Stimulated activated CD8-positive, alpha-beta memory T cell treated with anti-CD3 and anti-CD28 coated beads, Interleukin-15, amount 100 ng/mL, for 1 hour (primary cell): ENCODE measurements around the gene TRAPPC2L.

ENCODE experiments used
- DNase-seq: peaks from one replicate; pipeline ENCODE4 v3.0.0-alpha.2; 2020; ENCODE audit warnings: low read depth

The TRAPPC2L gene

DNA sequence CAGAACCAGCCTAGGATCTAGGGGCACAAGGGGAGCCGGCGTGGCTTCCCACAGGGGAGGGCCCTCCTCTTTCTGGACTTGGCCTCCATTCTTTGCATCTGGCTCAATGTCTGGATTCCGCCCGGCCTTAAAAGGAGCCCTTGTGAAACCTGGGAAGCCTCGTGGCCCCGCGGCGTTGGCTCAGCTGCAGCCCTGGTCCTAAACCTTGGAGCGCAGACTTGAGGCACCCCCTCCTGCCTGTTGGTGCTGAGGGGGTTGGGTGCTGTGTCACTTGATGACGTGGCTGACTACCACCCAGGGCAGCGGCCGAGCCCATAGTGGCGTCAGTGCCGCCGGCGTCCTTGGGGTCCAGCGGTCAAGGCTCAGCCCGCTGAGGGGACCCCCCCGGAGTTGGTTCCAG, 4.4 kb downstream of the TRAPPC2L start:
- DNase-seq: no peak

- DNase-seq: no peak
Measured at GRCh38 chr16:88862968-88863367, 6.0 kb downstream of the TRAPPC2L start.

GRCh38 chr16:88863426-88863825, 6.5 kb downstream of the TRAPPC2L start:
- no peak for DNase-seq

GRCh38 chr16:88864099-88864498, 7.2 kb downstream of the TRAPPC2L start:
- DNase-seq: no peak

GRCh38 chr16:88864521-88864920, 7.6 kb downstream of the TRAPPC2L start:
- no peak for DNase-seq

GRCh38 chr16:88865310-88865709, 8.4 kb downstream of the TRAPPC2L start:
- no peak for DNase-seq

DNA sequence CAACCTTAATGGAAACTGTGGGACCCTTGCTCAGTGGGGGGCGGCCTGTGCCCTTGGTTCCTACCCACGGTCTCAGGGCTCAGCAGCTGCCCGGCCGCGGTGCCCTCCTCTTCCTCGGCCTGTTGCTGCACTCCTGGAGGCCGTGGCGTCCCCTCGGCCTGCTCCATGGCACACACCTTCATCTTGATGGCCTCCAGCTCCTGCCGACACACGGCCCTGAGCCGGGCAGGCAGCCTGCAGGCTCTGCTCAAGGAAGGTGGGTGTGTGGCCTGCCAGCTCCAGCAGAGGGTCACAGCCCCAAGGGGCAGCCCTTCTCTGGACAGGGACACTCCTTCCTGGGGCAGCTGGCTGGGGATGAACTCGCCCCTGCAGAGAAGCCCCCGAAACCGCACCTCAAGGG, 8.8 kb downstream of the TRAPPC2L start:
- DNase-seq: no peak

DNA sequence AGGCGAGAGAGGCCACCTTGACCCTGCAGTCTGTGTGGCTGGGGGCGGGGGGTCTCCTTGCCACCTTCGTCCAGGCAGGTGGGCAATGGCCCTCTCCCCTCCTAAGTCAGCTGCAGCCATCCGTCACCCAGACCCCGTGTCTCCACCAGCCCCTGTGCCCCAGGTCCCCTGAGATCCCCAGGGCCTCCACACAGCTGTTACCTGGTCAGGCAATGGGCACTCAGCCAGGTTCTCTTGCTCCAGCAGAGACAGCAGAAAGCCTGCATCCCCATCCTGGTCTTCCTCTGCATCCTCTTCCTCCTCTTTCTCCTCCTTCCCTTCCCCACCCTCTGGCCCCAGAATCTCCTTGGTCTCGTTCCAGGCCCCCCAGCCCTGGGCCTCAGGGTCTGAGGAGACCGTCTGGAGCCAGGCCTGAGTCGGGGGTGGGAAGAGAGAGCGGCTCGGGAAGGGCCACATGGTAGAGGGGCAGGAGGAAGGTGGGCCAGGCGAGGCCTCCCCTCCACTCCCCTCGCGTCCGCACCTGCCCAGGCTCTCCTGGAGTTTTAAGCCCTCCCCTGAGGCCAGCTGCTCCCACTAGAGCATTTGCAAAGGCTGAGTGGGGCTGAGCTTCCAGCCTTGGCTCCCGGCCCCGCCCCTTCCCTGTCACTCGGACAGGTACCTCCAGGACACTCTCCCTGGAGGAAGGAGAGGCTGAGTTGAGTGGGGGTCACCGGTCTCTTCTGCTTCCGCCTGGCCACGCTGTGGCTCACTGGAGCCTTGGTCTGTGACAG, 9.4 kb downstream of the TRAPPC2L start, which contains the start of gene PABPN1L:
TSS of gene PABPN1L (minus strand) at position 510 of the 770 bp plus-strand sequence. CDS start at position 456, 54 bp downstream.
- DNase-seq: no peak

DNA sequence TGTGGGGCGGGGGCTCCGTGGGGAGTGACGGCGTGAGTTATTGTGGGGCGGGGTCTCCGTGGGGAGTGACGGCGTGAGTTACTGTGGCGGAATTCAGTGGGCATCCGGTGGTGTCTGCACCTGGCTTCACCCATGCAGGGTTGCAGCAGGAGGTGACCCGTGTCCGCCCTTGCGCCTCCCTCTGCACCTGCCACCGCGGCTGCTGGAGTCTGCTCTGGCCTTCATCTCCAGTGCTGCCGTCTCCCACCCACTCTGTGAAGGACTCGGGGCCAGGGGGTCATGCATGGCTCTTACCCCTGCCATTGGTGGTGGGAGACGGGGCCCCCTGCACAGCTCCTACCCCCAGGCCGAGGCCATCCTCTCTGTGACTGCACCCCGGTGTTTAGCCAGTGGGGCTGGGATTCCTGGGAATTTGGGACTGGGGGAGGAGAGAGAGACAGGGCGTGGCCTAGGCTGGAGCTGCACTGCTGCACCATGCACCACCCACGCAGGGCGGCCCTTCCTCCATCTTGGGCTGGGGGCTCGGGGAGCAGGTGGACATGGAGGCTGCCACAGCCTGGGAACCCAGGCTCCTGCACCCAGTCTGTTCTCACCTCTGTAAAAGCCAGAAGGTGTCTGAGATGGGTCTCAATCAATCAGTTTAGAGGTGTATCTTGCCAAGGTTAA, 10.8 kb downstream of the TRAPPC2L start:
- DNase-seq: no peak

- DNase-seq: no peak
Measured at GRCh38 chr16:88868974-88869672, 12.2 kb downstream of the TRAPPC2L start.

- DNase-seq: no peak
Measured at GRCh38 chr16:88869673-88869980, 12.7 kb downstream of the TRAPPC2L start.

DNA sequence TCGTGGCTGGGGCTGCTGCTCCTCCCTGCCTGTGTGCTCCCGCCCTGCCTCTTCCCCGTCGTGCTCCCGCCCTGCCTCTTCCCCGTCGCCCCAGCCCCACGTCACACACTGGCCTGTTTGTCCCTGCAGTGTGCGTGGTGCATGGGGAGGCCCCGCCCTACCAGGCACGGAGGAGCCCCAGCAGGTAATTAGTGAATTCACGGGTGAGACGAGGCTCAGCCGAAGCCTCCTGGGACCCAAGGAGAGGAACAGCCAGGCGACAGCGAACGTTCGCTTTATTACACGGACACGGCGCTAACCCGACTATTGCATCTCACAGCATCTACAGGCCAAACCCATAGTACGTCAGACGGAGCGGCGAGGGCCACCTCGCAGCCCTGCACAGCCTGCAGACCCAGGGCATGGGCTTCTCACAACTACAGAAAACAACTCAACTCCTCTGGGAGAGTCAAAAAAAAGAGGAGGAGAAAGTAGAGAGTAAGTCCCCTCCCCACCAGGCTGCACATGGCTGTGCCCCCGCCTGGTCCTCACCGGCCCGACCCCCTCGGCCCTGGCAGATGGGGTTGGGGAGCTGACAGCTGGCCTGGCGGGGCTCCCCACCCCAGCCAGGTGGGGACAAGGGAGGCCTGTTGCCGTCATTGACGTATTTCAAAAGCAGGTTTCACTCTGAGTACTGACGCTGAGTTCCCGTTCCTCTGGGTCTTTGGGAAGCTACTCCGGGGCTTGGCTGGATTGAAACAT, 13.9 kb downstream of the TRAPPC2L start:
- DNase-seq: no peak

GRCh38 chr16:88871349-88871702, 14.4 kb downstream of the TRAPPC2L start:
- no peak for DNase-seq

GRCh38 chr16:88871730-88872416, 14.9 kb downstream of the TRAPPC2L start:
- no peak for DNase-seq

- no peak for DNase-seq
Measured at GRCh38 chr16:88872650-88873331, 15.9 kb downstream of the TRAPPC2L start.

GRCh38 chr16:88874938-88875599, 18.1 kb downstream of the TRAPPC2L start:
- no peak for DNase-seq

DNA sequence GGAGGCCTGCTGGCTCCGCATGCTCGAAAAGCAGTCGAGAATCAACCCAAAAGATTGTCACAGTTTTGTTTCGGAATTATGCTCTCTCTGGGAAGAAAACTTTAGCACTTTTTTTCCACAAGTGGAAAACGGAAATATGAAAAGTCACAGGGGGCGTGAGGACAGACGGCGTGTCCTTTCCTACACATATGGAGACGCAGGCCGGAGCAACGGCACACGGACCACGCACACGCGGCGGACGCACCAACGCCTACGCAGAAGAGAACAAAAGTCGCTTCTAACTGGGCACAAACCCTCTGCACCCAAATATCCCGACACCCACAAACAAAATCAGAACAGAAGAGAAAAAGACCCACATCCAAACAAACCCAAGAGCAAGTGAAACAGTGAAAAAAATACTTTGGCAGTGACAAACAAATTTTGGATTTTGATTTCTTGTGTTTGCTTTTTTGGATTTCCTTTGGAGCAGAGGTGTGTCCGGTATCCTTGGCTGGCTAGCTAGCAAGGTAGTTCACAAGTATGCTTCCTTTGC, 18.8 kb downstream of the TRAPPC2L start:
- DNase-seq: no peak

DNA sequence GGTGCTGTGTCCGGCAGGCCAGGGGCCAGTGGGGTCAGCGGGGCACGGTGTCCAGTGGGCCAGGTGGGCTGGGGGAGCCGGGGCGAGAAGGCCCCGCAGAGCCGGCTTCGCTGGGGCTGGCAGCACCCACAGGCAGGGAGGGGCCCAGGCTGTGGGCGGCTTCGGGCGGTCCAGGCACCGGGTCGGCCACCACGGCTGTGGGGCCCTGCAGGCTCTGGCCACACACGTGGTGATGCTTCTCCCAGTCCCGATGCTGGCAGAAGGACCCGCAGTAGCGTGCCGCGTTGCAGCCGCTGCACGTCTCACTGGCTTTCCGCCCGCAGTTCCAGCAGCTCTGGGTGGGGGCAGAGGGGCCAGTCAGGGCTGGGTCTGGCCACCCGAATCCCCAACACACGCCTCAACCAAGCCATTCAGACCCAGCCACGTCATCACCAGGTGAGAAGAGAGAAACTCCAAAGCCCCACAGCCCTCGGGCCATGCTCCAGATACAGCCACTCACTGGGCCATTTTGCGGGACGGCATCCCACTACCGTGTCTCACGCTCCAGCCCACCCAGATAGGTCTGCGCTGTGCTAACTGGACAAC, 20.1 kb downstream of the TRAPPC2L start:
- no peak for DNase-seq

DNA sequence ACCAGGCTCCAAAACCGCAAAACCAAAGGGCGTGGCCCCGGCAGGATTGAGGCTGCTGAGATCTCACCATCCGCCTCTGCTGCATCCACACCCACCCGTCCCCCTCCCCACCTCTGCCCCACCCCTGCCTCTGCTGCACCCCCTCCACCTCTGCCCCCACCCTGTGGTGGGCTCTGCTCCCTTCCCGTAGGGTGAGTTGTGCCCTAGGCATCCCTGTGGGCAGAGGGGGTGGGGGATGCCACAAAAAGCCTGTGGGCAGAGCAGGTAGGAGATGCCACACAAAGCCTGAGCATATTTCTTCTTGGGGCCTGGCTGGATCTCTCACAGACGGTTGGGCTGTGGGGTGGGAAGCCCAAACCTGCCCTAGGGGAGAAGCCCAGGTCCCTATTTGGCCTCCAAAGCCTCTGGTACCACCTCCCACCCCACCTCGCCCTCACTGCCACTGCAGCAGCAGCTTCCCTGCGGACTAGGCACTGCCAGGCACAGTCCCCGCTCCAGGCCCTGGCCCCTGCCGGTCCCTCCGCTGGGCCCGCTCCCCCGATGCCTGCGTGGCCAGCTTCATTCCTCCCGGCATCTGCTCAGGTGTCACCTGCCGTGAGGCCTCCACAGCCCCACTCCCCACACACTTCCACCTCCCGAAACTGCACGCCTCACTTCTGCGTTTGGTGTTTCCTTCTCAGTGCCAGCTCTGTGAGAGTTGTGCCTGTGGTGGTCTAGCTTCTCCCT, 20.8 kb downstream of the TRAPPC2L start:
- DNase-seq: no peak
